Nephron progenitor cell (in vitro differentiated cells): ENCODE measurements around the gene MATN1.

Source experiments
- DNase-seq: peaks from one replicate; pipeline ENCODE4 v3.0.0; 2021
- H3K27ac Mint-ChIP-seq: 2 replicates; pipeline ENCODE4 v1.8.0; 2021; ENCODE audit warnings: mild to moderate bottlenecking, moderate library complexity, mixed read lengths
- H3K27me3 Mint-ChIP-seq: 2 replicates; pipeline ENCODE4 v1.8.0; 2021; ENCODE audit warnings: mild to moderate bottlenecking, low read depth, mixed read lengths; ENCODE audit not compliant: poor library complexity
- H3K36me3 Mint-ChIP-seq: 2 replicates; pipeline ENCODE4 v1.8.0; 2021; ENCODE audit warnings: low read depth, mixed read lengths
- H3K4me1 Mint-ChIP-seq: 2 replicates; pipeline ENCODE4 v1.8.0; 2021; ENCODE audit warnings: mixed read lengths
- H3K4me3 Mint-ChIP-seq: 2 replicates; pipeline ENCODE4 v1.8.0; 2021; ENCODE audit warnings: mild to moderate bottlenecking, moderate library complexity, mixed read lengths
- H3K9me3 Mint-ChIP-seq: 2 replicates; pipeline ENCODE4 v1.8.0; 2021; ENCODE audit warnings: mild to moderate bottlenecking, moderate library complexity, mixed read lengths
- CTCF ChIP-seq: fragments of 200-600 bp; sonication (generic); IDR thresholded peaks from 2 replicates; pipeline ENCODE4 v1.5.0; 2021; ENCODE audit warnings: antibody characterized with exemption

The MATN1 gene

GRCh38 chr1:30718636-30719405 lies 4.6 kb downstream of the MATN1 start:
- peaks cover 4% of the 10 kb centered on the region for H3K4me1 Mint-ChIP-seq
- H3K27me3 Mint-ChIP-seq, result peaks cover 5% of the 10 kb centered on the region
- peak; percentile 91 for DNase-seq
- peaks cover 24% of the 10 kb centered on the region for H3K9me3 Mint-ChIP-seq
- H3K27ac Mint-ChIP-seq, result peak overlapping the region; percentile 59
- H3K36me3 Mint-ChIP-seq, result no peaks in the 10 kb centered on the region
- peak overlapping the region; percentile 79 for H3K4me3 Mint-ChIP-seq
- TF ChIP-seq CTCF, result peak; percentile 98

GRCh38 chr1:30718091-30718635 lies 5.2 kb downstream of the MATN1 start:
- no peak for TF ChIP-seq CTCF
- H3K27ac Mint-ChIP-seq, result peak overlapping the region; percentile 88

GRCh38 chr1:30716646-30717045 lies 6.7 kb downstream of the MATN1 start:
- no peak for DNase-seq
- Mint-ChIP-seq H3K4me1 (peaks cover 24% of the 10 kb centered on the region), H3K9me3 (peaks cover 24% of the 10 kb centered on the region), H3K36me3 (no peaks in the 10 kb centered on the region), H3K27me3 (peaks cover 5% of the 10 kb centered on the region), H3K4me3 (peak overlapping the region; percentile 32), H3K27ac (no peak overlapping the region)
- TF ChIP-seq CTCF, result no peak

More at GRCh38 chr1:30718091-30718635, 5.2 kb downstream of the MATN1 start:
- peaks cover 5% of the 10 kb centered on the region for H3K27me3 Mint-ChIP-seq
- H3K4me1 Mint-ChIP-seq, result peaks cover 10% of the 10 kb centered on the region
- peak overlapping the region; percentile 79 for H3K4me3 Mint-ChIP-seq
- H3K36me3 Mint-ChIP-seq, result no peaks in the 10 kb centered on the region
- peak; percentile 100 for DNase-seq
- H3K9me3 Mint-ChIP-seq, result peaks cover 24% of the 10 kb centered on the region

- H3K4me1 Mint-ChIP-seq, result peaks cover 31% of the 10 kb centered on the region
- peaks cover 5% of the 10 kb centered on the region for H3K27me3 Mint-ChIP-seq
- H3K9me3 Mint-ChIP-seq, result peaks cover 24% of the 10 kb centered on the region
- no peak for DNase-seq
- H3K4me3 Mint-ChIP-seq, result no peak overlapping the region
- no peak for TF ChIP-seq CTCF
- H3K27ac Mint-ChIP-seq, result no peak overlapping the region
- H3K36me3 Mint-ChIP-seq, result no peaks in the 10 kb centered on the region
Measured at GRCh38 chr1:30715886-30716285, 7.5 kb downstream of the MATN1 start.

GRCh38 chr1:30715216-30715615 lies 8.2 kb downstream of the MATN1 start:
- TF ChIP-seq CTCF, result peak; percentile 41
- H3K4me3 Mint-ChIP-seq, result no peak overlapping the region

More at GRCh38 chr1:30715216-30715615, 8.2 kb downstream of the MATN1 start:
- peaks cover 24% of the 10 kb centered on the region for H3K9me3 Mint-ChIP-seq
- no peaks in the 10 kb centered on the region for H3K36me3 Mint-ChIP-seq
- peaks cover 38% of the 10 kb centered on the region for H3K4me1 Mint-ChIP-seq
- no peak for DNase-seq
- H3K27me3 Mint-ChIP-seq, result peaks cover 3% of the 10 kb centered on the region
- H3K27ac Mint-ChIP-seq, result no peak overlapping the region
